ENCODE measurements around the gene EFCC1. TPM values are rescaled to one million over a fixed set of nuclear protein-coding genes. Genes with fewer than 3 reads are reported as not detected.

The EFCC1 gene
- total RNA-seq, 1 experiment from 2014 or later: 0.39 TPM

- TF ChIP-seq, protein P1, sequence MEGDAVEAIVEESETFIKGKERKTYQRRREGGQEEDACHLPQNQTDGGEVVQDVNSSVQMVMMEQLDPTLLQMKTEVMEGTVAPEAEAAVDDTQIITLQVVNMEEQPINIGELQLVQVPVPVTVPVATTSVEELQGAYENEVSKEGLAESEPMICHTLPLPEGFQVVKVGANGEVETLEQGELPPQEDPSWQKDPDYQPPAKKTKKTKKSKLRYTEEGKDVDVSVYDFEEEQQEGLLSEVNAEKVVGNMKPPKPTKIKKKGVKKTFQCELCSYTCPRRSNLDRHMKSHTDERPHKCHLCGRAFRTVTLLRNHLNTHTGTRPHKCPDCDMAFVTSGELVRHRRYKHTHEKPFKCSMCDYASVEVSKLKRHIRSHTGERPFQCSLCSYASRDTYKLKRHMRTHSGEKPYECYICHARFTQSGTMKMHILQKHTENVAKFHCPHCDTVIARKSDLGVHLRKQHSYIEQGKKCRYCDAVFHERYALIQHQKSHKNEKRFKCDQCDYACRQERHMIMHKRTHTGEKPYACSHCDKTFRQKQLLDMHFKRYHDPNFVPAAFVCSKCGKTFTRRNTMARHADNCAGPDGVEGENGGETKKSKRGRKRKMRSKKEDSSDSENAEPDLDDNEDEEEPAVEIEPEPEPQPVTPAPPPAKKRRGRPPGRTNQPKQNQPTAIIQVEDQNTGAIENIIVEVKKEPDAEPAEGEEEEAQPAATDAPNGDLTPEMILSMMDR (IDR thresholded peaks at IDR 0.05; ENCODE audit: insufficient read depth in 1 of 2, low read depth in 1 of 2, low read length in 1 of 2, severe bottlenecking in 1 of 2, unreplicated experiment in 1 of 2): no peak
- H3K9me3 Mint-ChIP-seq (ENCODE audit: unreplicated experiment): no peaks in the 10 kb centered on the region
- peak overlapping the region; percentile 77 for H3K4me3 Mint-ChIP-seq (ENCODE audit: unreplicated experiment)
- POLR2A ChIA-PET: no interaction called here
- H3K27ac Mint-ChIP-seq (ENCODE audit: unreplicated experiment): peak overlapping the region; percentile 73
- intact Hi-C loops (cut with micrococcal nuclease; ENCODE audit: unreplicated experiment): loop anchor here (2.0 kb wide), 1 partner anchor 15 kb away; no protein-coding TSS in a partner anchor
- peaks cover 3% of the 10 kb centered on the region for H3K27me3 Mint-ChIP-seq (ENCODE audit: insufficient read depth, unreplicated experiment)
- Histone ChIP-seq H3K27me3 (replicated peaks; ENCODE audit: control insufficient read depth, insufficient read depth, low read length) (no peaks in the 10 kb centered on the region), H3K36me3 (ENCODE audit: control insufficient read depth, insufficient read depth, low read length) (no peaks in the 10 kb centered on the region), H3K4me3 (ENCODE audit: low read depth, low read length) (no peak overlapping the region), H3K9me3 (no peaks in the 10 kb centered on the region), H3K4me1 (peaks cover 6% of the 10 kb centered on the region; the same call in 1 of the 2 replicates)
- DNase-seq: no peak
- CTCF ChIA-PET: interaction anchor here (1.1 to 3.1 kb wide), 5 partner anchors 28 to 408 kb away, joined by 3 to 17 read pairs (median 6); partner anchors contain the start of gene COPG1
- BruUV-seq (replicated peaks): no TSS peak
- no peaks in the 10 kb centered on the region for H3K36me3 Mint-ChIP-seq (ENCODE audit: insufficient read depth, unreplicated experiment)
- H3K4me1 Mint-ChIP-seq (ENCODE audit: low read depth, unreplicated experiment): peaks cover 7% of the 10 kb centered on the region
These were observed 24.8 kb downstream of the EFCC1 start for GRCh38 chr3:129025691-129026435.

DNA sequence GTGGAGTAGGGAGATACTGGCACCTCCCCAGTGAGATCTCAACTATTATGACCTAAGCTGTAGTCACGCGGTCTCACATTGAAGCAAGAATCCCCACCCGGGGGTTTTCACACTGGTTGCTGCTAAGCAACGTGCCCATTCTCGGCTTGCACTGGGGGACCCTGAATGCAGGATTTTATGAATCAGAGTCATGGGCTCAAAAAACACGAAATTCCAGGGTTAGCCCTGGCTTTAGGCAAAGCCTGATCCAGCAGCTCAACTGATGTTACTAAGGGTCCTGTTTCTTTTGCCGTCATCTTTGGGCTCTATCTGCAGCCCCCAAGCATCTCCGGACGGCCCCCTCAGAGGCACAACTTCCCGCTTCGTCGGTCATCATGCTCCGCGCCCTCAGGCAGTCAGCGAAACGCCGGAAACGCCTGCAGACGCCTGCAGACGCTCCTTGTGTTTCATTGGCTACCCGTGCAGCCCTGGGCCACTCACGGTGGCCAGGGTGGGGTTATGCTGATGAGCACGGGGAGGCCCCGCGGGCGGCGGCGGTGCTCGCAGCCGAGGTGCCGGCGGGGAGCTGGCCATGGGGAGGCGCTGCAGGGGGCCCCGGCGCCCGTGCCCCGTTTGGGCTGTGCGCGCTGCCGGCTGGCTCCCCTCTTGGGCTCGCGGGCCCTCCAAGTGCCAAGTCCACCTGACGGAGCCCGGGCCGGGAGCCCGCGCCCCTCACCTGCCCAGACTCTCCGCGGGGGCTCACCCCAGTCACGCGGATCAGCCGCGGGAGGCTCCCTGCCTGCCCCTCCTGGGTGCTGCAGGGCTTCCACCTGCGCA is 25.8 kb downstream of the EFCC1 start:
- CTCF ChIA-PET: interaction anchor here (0.6 to 3.1 kb wide), 13 partner anchors 9 to 409 kb away, joined by 3 to 17 read pairs (median 4); partner anchors contain the start of genes COPG1 and RAB43
- POLR2A ChIA-PET: interaction anchor here (0.6 kb wide), 1 partner anchor 83 kb away, joined by 13 read pairs; no protein-coding TSS in a partner anchor
- peaks cover 6% of the 10 kb centered on the region; the same call in 1 of the 2 replicates for H3K4me1 ChIP-seq
- Mint-ChIP-seq H3K9me3 (ENCODE audit: unreplicated experiment) (no peaks in the 10 kb centered on the region), H3K36me3 (ENCODE audit: insufficient read depth, unreplicated experiment) (no peaks in the 10 kb centered on the region), H3K4me3 (ENCODE audit: unreplicated experiment) (peak overlapping the region; percentile 77), H3K4me1 (ENCODE audit: low read depth, unreplicated experiment) (peaks cover 7% of the 10 kb centered on the region), H3K27me3 (ENCODE audit: insufficient read depth, unreplicated experiment) (peaks cover 3% of the 10 kb centered on the region), H3K27ac (ENCODE audit: unreplicated experiment) (peak overlapping the region; percentile 73)
- peak overlapping the region; percentile 44 for H3K4me3 ChIP-seq (ENCODE audit: low read depth, low read length)
- intact Hi-C loops (cut with micrococcal nuclease; ENCODE audit: unreplicated experiment): loop anchor here (1.0 to 2.0 kb wide), 3 partner anchors 16 to 218 kb away; no protein-coding TSS in a partner anchor
- H3K9me3 ChIP-seq: no peaks in the 10 kb centered on the region
- H3K36me3 ChIP-seq (ENCODE audit: control insufficient read depth, insufficient read depth, low read length): no peaks in the 10 kb centered on the region
- TF ChIP-seq, protein P1 (IDR thresholded peaks at IDR 0.05; ENCODE audit: insufficient read depth in 1 of 2, low read depth in 1 of 2, low read length in 1 of 2, severe bottlenecking in 1 of 2, unreplicated experiment in 1 of 2): peak; percentile 48 to 67
- BruUV-seq (replicated peaks): TSS peak; percentile 70
- peak; percentile 93 to 95 for DNase-seq
- H3K27me3 ChIP-seq (replicated peaks; ENCODE audit: control insufficient read depth, insufficient read depth, low read length): no peaks in the 10 kb centered on the region

DNA sequence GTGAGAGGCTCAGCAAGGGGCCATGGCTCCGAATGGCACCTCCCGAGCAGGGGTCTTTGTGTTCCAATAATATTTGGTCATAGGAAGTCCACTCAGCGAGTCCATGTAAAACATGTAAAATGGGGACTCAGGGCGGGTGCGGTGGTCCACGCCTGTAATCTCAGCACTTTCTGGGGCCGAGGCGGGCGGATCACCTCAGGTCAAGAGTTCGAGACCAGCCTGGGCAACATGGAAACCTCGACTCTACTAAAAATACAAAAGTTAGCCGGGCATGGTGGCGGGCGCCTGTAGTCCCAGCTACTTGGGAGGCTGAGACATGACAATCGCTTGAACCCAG is 26.4 kb downstream of the EFCC1 start:
- H3K9me3 ChIP-seq: no peaks in the 10 kb centered on the region
- intact Hi-C loops (cut with micrococcal nuclease; ENCODE audit: unreplicated experiment): loop anchor here (1.0 to 2.0 kb wide), 3 partner anchors 17 to 218 kb away; no protein-coding TSS in a partner anchor
- POLR2A ChIA-PET: interaction anchor here (0.6 kb wide), 1 partner anchor 84 kb away, joined by 13 read pairs; no protein-coding TSS in a partner anchor
- peak overlapping the region; percentile 43 for H3K4me3 ChIP-seq (ENCODE audit: low read depth, low read length)
- Mint-ChIP-seq H3K27me3 (ENCODE audit: insufficient read depth, unreplicated experiment) (peaks cover 3% of the 10 kb centered on the region), H3K27ac (ENCODE audit: unreplicated experiment) (no peak overlapping the region), H3K9me3 (ENCODE audit: unreplicated experiment) (no peaks in the 10 kb centered on the region), H3K4me1 (ENCODE audit: low read depth, unreplicated experiment) (peaks cover 7% of the 10 kb centered on the region), H3K36me3 (ENCODE audit: insufficient read depth, unreplicated experiment) (no peaks in the 10 kb centered on the region), H3K4me3 (ENCODE audit: unreplicated experiment) (peak overlapping the region; percentile 77)
- no peak for DNase-seq
- no TSS peak for BruUV-seq (replicated peaks)
- H3K4me1 ChIP-seq: peaks cover 6% of the 10 kb centered on the region; the same call in 1 of the 2 replicates
- no peaks in the 10 kb centered on the region for H3K27me3 ChIP-seq (replicated peaks; ENCODE audit: control insufficient read depth, insufficient read depth, low read length)
- CTCF ChIA-PET: interaction anchor here (0.8 to 3.1 kb wide), 9 partner anchors 9 to 410 kb away, joined by 3 to 17 read pairs (median 4); partner anchors contain the start of gene RAB43
- H3K36me3 ChIP-seq (ENCODE audit: control insufficient read depth, insufficient read depth, low read length): no peaks in the 10 kb centered on the region
- TF ChIP-seq, protein P1 (IDR thresholded peaks at IDR 0.05; ENCODE audit: insufficient read depth in 1 of 2, low read depth in 1 of 2, low read length in 1 of 2, severe bottlenecking in 1 of 2, unreplicated experiment in 1 of 2): no peak
